ENCODE data around the gene DEPP1. TPM values are rescaled to one million over a fixed set of nuclear protein-coding genes. Genes with fewer than 3 reads are reported as not detected.

The DEPP1 gene
- total RNA-seq, 1 donor from 2014 or later, result 62.7 TPM

GRCh38 chr10:44968091-44968490 is 10.5 kb downstream of the DEPP1 start:
- DNase-seq (ENCODE audit: low spot score), result no peak

GRCh38 chr10:44967616-44968015 is 11.0 kb downstream of the DEPP1 start:
- DNase-seq (ENCODE audit: low spot score), result peak; percentile 42

- peak; percentile 38 for DNase-seq (ENCODE audit: low spot score)
Measured at GRCh38 chr10:44966816-44967509, 11.6 kb downstream of the DEPP1 start.

DNA sequence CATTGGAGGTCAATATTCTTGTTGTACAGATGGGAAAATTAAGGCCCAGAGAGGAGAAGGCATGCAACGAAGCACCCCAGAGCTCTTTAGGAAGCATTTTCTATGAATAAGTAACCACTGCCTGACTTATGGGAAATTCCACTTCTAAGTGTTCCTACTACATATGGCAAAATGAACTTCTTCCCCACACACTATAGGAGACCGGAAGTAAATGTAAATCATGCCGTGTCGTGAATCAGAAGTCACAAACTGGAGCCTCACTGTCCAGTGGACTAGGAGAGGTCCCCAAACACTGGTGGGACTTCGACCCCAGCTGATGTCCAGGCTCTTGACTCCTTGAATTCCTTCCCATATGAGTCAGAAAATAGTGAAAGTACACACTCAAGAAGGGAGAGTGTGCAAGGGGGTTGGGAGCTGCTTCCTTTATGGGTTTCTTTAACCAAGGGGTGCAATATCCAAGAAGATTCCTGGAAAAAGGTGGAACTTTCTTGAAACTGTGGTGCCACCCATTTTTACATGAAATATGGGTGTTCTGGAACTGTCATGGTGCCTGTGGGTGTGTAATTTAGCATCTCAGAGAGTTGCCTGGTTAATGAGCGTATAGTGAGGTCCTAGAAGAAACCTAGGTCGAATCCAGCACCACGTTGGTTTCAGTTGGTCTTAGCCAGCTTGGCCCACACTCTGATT is 12.3 kb downstream of the DEPP1 start:
- peak; percentile 25 for DNase-seq (ENCODE audit: low spot score)

DNA sequence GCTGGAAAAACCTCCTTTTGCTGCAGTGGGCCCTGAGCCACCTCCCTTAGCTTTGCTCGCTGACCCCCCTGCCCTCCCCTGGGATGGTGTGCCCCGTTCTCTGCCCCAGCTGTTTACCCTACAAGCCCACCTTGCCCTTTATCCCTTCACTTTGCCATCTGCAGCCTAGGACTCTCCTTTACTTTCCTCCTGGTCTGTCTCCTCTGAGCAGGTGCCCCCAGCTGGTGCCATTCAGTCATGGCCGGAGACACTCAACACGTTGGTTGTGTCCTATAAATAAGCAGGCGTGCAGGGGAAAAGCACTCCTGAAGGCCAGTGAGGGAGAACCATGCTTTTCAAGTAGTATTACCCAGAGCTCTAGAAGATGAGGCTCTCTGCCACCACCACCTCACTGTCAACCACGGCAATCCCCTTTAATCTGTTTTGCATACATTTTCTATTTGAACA is 12.9 kb downstream of the DEPP1 start:
- DNase-seq (ENCODE audit: low spot score), result peak; percentile 35

- no peak for DNase-seq (ENCODE audit: low spot score)
Measured at GRCh38 chr10:44965104-44965503, 13.5 kb downstream of the DEPP1 start.

- DNase-seq (ENCODE audit: low spot score), result peak; percentile 54
Measured at GRCh38 chr10:44963772-44964633, 14.6 kb downstream of the DEPP1 start.

GRCh38 chr10:44962870-44963738 is 15.5 kb downstream of the DEPP1 start:
- peak; percentile 39 for DNase-seq (ENCODE audit: low spot score)

GRCh38 chr10:44961931-44962750 is 16.5 kb downstream of the DEPP1 start:
- DNase-seq (ENCODE audit: low spot score), result peak; percentile 29

DNA sequence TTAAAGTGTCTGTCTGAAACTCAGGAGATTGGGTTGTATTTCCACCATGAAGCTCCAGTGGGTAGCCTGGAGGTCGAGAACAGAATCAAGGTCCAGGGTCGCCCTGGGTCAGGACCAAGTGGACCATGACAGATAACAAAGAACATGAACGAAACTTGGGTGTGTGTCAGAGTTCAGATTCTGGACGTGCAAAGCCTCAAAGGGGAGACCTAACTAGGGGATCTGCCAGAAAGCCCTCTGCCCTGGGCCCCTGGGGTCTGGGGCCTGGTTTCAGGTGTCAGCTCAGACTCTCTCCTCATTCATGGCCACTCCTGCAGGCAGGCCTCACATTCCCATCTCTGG is 17.4 kb downstream of the DEPP1 start:
- DNase-seq (ENCODE audit: low spot score), result no peak

- DNase-seq (ENCODE audit: low spot score), result no peak
Measured at GRCh38 chr10:44960482-44961229, 18.0 kb downstream of the DEPP1 start.

DNA sequence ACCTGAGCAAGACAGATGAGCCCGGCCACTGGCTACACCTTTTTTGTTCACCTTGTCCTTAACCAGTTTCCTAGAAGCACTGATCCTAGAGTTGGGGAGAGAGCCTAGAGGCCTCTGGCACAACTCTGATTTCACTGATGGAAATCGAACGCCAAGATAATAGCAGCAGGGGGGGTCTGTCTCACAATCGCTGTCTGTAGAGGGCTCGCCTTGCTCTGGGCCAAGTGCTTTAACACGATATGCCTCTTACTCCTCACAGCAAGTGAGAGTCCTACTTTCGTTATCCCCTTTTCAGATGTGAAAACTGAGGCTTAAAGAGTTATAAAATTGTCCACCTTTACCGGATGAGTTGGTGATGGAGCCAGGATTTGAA is 18.5 kb downstream of the DEPP1 start:
- no peak for DNase-seq (ENCODE audit: low spot score)

DNA sequence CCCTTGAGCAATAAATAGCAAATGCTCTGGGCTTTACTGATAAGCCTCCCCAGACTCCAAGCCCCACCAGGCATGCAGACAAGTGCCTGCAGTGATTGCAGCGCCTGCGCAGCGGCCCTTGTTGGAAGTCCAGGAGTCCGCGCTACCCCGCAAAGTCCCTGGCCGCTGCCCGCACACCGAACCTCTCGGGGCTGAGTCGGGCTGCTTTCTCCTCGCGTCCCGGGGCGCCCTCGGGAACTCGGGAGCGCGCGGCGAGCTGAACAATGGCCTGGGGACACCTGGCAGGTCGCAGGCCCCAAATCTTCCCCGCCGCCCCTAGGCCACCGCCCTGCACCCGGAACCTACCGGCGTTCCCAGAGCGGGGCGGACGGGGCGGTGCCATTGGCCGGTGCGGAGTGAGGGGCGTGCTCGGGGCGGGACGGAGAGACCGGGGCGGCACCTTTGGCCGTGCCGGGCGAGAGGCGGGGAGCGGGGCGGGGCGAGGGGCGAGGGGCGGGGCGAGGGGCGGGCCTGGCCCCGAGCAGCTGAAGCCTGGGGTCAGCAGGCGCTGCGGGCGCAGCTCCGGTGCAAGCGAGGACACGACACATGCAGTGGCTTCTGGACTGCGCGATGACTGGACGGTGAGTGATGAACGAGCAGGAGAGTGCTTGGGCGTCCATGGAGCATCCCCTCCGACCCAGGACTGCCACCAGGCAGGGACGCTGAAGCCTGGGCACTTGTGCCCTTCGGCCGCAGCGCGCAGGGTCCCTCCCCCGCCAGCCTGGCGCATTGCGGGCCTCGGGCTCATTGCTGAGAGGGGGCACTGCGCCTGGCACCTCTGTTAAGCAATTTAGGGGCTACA is 19.1 kb downstream of the DEPP1 start, which contains the start of gene RASSF4:
RASSF4 (plus strand) TSS at position 556 of the 841 bp plus-strand sequence. CDS start 10,401 bp downstream, outside the sequence.
- peak; percentile 94 for DNase-seq (ENCODE audit: low spot score)

DNA sequence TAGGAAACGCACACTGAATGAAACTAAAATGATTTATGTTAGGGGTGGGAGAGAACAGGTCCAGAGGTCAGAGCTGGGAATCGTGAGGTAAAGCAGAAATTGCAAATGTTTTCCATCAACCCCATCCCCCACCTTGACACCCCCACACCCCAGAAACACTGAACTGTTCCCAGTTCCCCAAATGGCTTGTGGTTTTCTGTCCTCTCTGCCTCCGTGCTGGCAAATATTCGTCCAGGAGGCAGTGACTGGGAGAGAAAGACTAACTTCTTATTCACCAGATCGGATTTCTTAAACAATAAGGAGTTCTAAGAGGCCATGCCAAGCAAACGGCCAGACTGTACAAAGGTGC is 19.7 kb downstream of the DEPP1 start:
- no peak for DNase-seq (ENCODE audit: low spot score)

DNA sequence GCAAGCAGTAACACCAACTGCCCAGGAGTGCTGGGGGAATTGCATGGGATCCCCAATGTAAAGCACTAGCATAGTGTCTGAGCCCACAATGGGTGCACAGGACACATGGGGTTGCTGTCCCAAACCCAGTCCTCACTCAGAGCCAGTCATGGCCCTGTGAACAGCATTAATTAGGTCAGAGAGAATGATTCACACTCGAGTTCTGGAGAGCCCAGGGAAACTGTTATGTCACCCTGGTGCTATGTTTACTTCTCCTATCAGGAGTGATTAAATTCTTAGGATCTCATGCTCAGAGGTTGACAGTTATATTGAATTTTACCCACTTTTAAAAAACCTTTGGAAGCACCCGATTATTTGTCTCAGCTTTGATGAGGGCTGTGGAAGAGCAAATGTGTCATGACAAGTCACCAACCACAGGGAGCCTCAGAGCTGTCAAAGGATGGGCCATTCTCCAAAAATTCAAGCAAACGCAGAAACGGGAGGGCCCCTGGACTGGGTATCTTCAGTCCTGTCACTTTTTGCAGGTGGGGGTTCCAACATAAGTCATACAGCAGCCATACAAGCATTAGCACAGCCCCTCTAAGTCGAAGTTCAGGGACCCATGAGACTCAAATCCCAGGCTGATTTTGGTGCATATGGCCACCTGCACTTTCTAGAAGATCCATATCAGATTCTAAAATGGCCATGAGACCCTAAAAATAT is 20.3 kb downstream of the DEPP1 start:
- DNase-seq (ENCODE audit: low spot score), result no peak

GRCh38 chr10:44956717-44957706 is 21.6 kb downstream of the DEPP1 start:
- no peak for DNase-seq (ENCODE audit: low spot score)

DNA sequence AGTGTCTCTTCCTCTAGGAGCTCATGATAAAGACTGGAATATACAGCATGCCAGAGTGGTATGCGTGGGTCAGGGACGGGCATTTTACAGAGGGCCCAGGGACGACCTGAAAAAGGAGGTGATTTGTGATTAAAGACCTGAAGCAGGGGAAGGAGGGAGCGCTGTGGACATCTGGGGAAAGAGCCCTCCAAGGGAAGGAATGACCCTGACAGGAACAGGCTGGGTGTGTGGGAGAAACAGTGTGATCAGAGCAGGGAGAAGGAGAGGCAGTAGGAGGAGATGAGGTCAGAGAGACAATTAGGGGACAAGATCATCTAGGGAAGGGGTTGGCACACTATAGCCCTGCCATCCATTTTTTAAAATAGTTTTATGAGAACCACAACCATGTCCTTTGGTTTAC is 22.4 kb downstream of the DEPP1 start:
- no peak for DNase-seq (ENCODE audit: low spot score)

All from ureter (tissue), 1 donor.